HEK293T (cell line): ENCODE data around the gene RBM42.
"Not testable (repeated sequence)": the region's sequence is repeated elsewhere in the genome, so short reads cannot be mapped to it uniquely, and the experiment has no call there.

Experiments
- BHLHE40 ChIP-seq: fragments of 450-650 bp; IDR thresholded peaks from 2 replicates; pipeline ENCODE4 v1.6.1; 2016; ENCODE audit warnings: mild to moderate bottlenecking, moderate library complexity, borderline replicate concordance
- ELF4 ChIP-seq: fragments of 450-650 bp; IDR thresholded peaks from 2 replicates; pipeline ENCODE4 v1.6.1; 2017; ENCODE audit warnings: antibody characterized with exemption
- FOXK2 ChIP-seq: fragments of 450-650 bp; IDR thresholded peaks from 2 replicates; pipeline ENCODE4 v1.6.1; 2016; ENCODE audit warnings: mild to moderate bottlenecking
- FOXM1 ChIP-seq: fragments of 450-650 bp; IDR thresholded peaks from 2 replicates; pipeline ENCODE4 v1.6.1; 2017; ENCODE audit warnings: mild to moderate bottlenecking, borderline replicate concordance
- SP1 ChIP-seq: fragments of 450-650 bp; IDR thresholded peaks from 2 replicates; pipeline ENCODE4 v1.6.1; 2017
- SUZ12 ChIP-seq: fragments of 450-650 bp; IDR thresholded peaks from 2 replicates; pipeline ENCODE4 v1.6.1; 2016; ENCODE audit warnings: mild to moderate bottlenecking
- ZNF384 ChIP-seq: fragments of 450-650 bp; IDR thresholded peaks from 2 replicates; pipeline ENCODE4 v1.6.1; 2016

- not testable (repeated sequence) for TF ChIP-seq FOXM1, FOXK2, BHLHE40, ELF4, SUZ12, ZNF384, SP1
Observed at GRCh38 chr19:35595026-35595425, 33.8 kb upstream of the RBM42 start.
